Measurements from ENCODE around the gene ZNF619.

The ZNF619 gene

GRCh38 chr3:40468018-40468417 is 8.9 kb upstream of the ZNF619 start:
- Histone ChIP-seq H3K36me3 (ENCODE audit: insufficient read depth, low read length) (peaks cover 25% of the 10 kb centered on the region), H3K27me3 (ENCODE audit: control insufficient read depth, insufficient read depth, low read length) (no peaks in the 10 kb centered on the region), H3K9me3 (replicated peaks; ENCODE audit: low read length) (no peaks in the 10 kb centered on the region), H3K4me3 (ENCODE audit: low read length) (no peak overlapping the region), H3K4me1 (ENCODE audit: control insufficient read depth, insufficient read depth, low read length) (no peaks in the 10 kb centered on the region), H3K4me2 (ENCODE audit: low read length) (no peak overlapping the region), H3K9ac (ENCODE audit: low read depth, low read length) (no peak overlapping the region)

GRCh38 chr3:40470701-40471100 is 6.2 kb upstream of the ZNF619 start:
- Histone ChIP-seq H3K4me3 (ENCODE audit: low read length) (no peak overlapping the region), H3K9ac (ENCODE audit: low read depth, low read length) (no peak overlapping the region), H3K9me3 (replicated peaks; ENCODE audit: low read length) (no peaks in the 10 kb centered on the region), H3K36me3 (ENCODE audit: insufficient read depth, low read length) (no peaks in the 10 kb centered on the region), H3K4me2 (ENCODE audit: low read length) (no peak overlapping the region), H3K27me3 (ENCODE audit: control insufficient read depth, insufficient read depth, low read length) (no peaks in the 10 kb centered on the region), H3K4me1 (ENCODE audit: control insufficient read depth, insufficient read depth, low read length) (no peaks in the 10 kb centered on the region)

GRCh38 chr3:40477666-40478065 is 744 bp downstream of the ZNF619 start:
- peaks cover 3% of the 10 kb centered on the region for H3K36me3 ChIP-seq (ENCODE audit: insufficient read depth, low read length)
- peaks cover 7% of the 10 kb centered on the region for H3K4me1 ChIP-seq (ENCODE audit: control insufficient read depth, insufficient read depth, low read length)
- peak overlapping the region; percentile 90 for H3K4me3 ChIP-seq (ENCODE audit: low read length)
- peak overlapping the region; percentile 89 for H3K4me2 ChIP-seq (ENCODE audit: low read length)
- H3K27me3 ChIP-seq (ENCODE audit: control insufficient read depth, insufficient read depth, low read length): no peaks in the 10 kb centered on the region
- H3K9me3 ChIP-seq (replicated peaks; ENCODE audit: low read length): no peaks in the 10 kb centered on the region
- peak overlapping the region; percentile 91 for H3K9ac ChIP-seq (ENCODE audit: low read depth, low read length)

GRCh38 chr3:40487172-40487571 is 10.2 kb downstream of the ZNF619 start:
- peaks cover 8% of the 10 kb centered on the region for H3K9me3 ChIP-seq (replicated peaks; ENCODE audit: low read length)
- H3K36me3 ChIP-seq (ENCODE audit: insufficient read depth, low read length): peaks cover 16% of the 10 kb centered on the region
- no peaks in the 10 kb centered on the region for H3K27me3 ChIP-seq (ENCODE audit: control insufficient read depth, insufficient read depth, low read length)
- no peaks in the 10 kb centered on the region for H3K4me1 ChIP-seq (ENCODE audit: control insufficient read depth, insufficient read depth, low read length)
- no peak overlapping the region for H3K9ac ChIP-seq (ENCODE audit: low read depth, low read length)
- H3K4me3 ChIP-seq (ENCODE audit: low read length): no peak overlapping the region
- no peak overlapping the region for H3K4me2 ChIP-seq (ENCODE audit: low read length)

- H3K27me3 ChIP-seq (ENCODE audit: control insufficient read depth, insufficient read depth, low read length): no peaks in the 10 kb centered on the region
- no peak overlapping the region for H3K4me3 ChIP-seq (ENCODE audit: low read length)
- H3K36me3 ChIP-seq (ENCODE audit: insufficient read depth, low read length): peaks cover 12% of the 10 kb centered on the region
- no peak overlapping the region for H3K9ac ChIP-seq (ENCODE audit: low read depth, low read length)
- H3K9me3 ChIP-seq (replicated peaks; ENCODE audit: low read length): peaks cover 8% of the 10 kb centered on the region
- no peak overlapping the region for H3K4me2 ChIP-seq (ENCODE audit: low read length)
- no peaks in the 10 kb centered on the region for H3K4me1 ChIP-seq (ENCODE audit: control insufficient read depth, insufficient read depth, low read length)
Measured at GRCh38 chr3:40490916-40491315, 14.0 kb downstream of the ZNF619 start.

- Histone ChIP-seq H3K36me3 (ENCODE audit: insufficient read depth, low read length) (no peaks in the 10 kb centered on the region), H3K4me1 (ENCODE audit: control insufficient read depth, insufficient read depth, low read length) (no peaks in the 10 kb centered on the region), H3K9ac (ENCODE audit: low read depth, low read length) (no peak overlapping the region), H3K27me3 (ENCODE audit: control insufficient read depth, insufficient read depth, low read length) (no peaks in the 10 kb centered on the region), H3K9me3 (replicated peaks; ENCODE audit: low read length) (no peaks in the 10 kb centered on the region), H3K4me2 (ENCODE audit: low read length) (no peak overlapping the region), H3K4me3 (ENCODE audit: low read length) (no peak overlapping the region)
Measured at GRCh38 chr3:40494698-40495097, 17.8 kb downstream of the ZNF619 start.

- Histone ChIP-seq H3K9me3 (replicated peaks; ENCODE audit: low read length) (no peaks in the 10 kb centered on the region), H3K36me3 (ENCODE audit: insufficient read depth, low read length) (no peaks in the 10 kb centered on the region), H3K4me2 (ENCODE audit: low read length) (no peak overlapping the region), H3K27me3 (ENCODE audit: control insufficient read depth, insufficient read depth, low read length) (no peaks in the 10 kb centered on the region), H3K9ac (ENCODE audit: low read depth, low read length) (no peak overlapping the region), H3K4me3 (ENCODE audit: low read length) (no peak overlapping the region), H3K4me1 (ENCODE audit: control insufficient read depth, insufficient read depth, low read length) (no peaks in the 10 kb centered on the region)
Measured at GRCh38 chr3:40497288-40497687, 20.4 kb downstream of the ZNF619 start.

GRCh38 chr3:40499952-40500351 is 23.0 kb downstream of the ZNF619 start:
- no peak overlapping the region for H3K4me2 ChIP-seq (ENCODE audit: low read length)
- H3K36me3 ChIP-seq (ENCODE audit: insufficient read depth, low read length): no peaks in the 10 kb centered on the region
- H3K9me3 ChIP-seq (replicated peaks; ENCODE audit: low read length): no peaks in the 10 kb centered on the region
- H3K9ac ChIP-seq (ENCODE audit: low read depth, low read length): no peak overlapping the region
- H3K27me3 ChIP-seq (ENCODE audit: control insufficient read depth, insufficient read depth, low read length): no peaks in the 10 kb centered on the region
- H3K4me3 ChIP-seq (ENCODE audit: low read length): no peak overlapping the region
- H3K4me1 ChIP-seq (ENCODE audit: control insufficient read depth, insufficient read depth, low read length): peaks cover 6% of the 10 kb centered on the region

GRCh38 chr3:40502034-40502433 is 25.1 kb downstream of the ZNF619 start:
- Histone ChIP-seq H3K9ac (ENCODE audit: low read depth, low read length) (no peak overlapping the region), H3K36me3 (ENCODE audit: insufficient read depth, low read length) (no peaks in the 10 kb centered on the region), H3K4me3 (ENCODE audit: low read length) (no peak overlapping the region), H3K4me1 (ENCODE audit: control insufficient read depth, insufficient read depth, low read length) (peaks cover 16% of the 10 kb centered on the region), H3K4me2 (ENCODE audit: low read length) (no peak overlapping the region), H3K9me3 (replicated peaks; ENCODE audit: low read length) (no peaks in the 10 kb centered on the region), H3K27me3 (ENCODE audit: control insufficient read depth, insufficient read depth, low read length) (no peaks in the 10 kb centered on the region)

- Histone ChIP-seq H3K9me3 (replicated peaks; ENCODE audit: low read length) (no peaks in the 10 kb centered on the region), H3K4me2 (ENCODE audit: low read length) (peak overlapping the region; percentile 97), H3K4me3 (ENCODE audit: low read length) (no peak overlapping the region), H3K36me3 (ENCODE audit: insufficient read depth, low read length) (no peaks in the 10 kb centered on the region), H3K27me3 (ENCODE audit: control insufficient read depth, insufficient read depth, low read length) (no peaks in the 10 kb centered on the region), H3K9ac (ENCODE audit: low read depth, low read length) (peak overlapping the region; percentile 62), H3K4me1 (ENCODE audit: control insufficient read depth, insufficient read depth, low read length) (peaks cover 16% of the 10 kb centered on the region)
Measured at GRCh38 chr3:40504636-40505430, 27.9 kb downstream of the ZNF619 start.

- Histone ChIP-seq H3K4me3 (ENCODE audit: low read length) (peak within 1 kb of the TSS; percentile 72), H3K4me2 (ENCODE audit: low read length) (peak within 1 kb of the TSS; percentile 97), H3K27me3 (ENCODE audit: control insufficient read depth, insufficient read depth, low read length) (no peaks in the 10 kb centered on the region), H3K9me3 (replicated peaks; ENCODE audit: low read length) (no peaks in the 10 kb centered on the region), H3K36me3 (ENCODE audit: insufficient read depth, low read length) (no peaks in the 10 kb centered on the region), H3K9ac (ENCODE audit: low read depth, low read length) (peak within 1 kb of the TSS; percentile 62), H3K4me1 (ENCODE audit: control insufficient read depth, insufficient read depth, low read length) (peaks cover 16% of the 10 kb centered on the region)
Measured at GRCh38 chr3:40505599-40506462, 28.9 kb downstream of the ZNF619 start, which contains the start of gene ZNF620. Gene ZNF620, plus strand, starts transcription at chr3:40506039. Its CDS starts 314 bp downstream, at chr3:40506353.

Data from skeletal muscle satellite cell (primary cell).